NCI-H2107 (cell line): ENCODE measurements around the gene TSPEAR.

Experiments
- DNase-seq: peaks from one replicate; lab custom pipeline; 2025; lab: John Stamatoyannopoulos, UW

The TSPEAR gene

DNA sequence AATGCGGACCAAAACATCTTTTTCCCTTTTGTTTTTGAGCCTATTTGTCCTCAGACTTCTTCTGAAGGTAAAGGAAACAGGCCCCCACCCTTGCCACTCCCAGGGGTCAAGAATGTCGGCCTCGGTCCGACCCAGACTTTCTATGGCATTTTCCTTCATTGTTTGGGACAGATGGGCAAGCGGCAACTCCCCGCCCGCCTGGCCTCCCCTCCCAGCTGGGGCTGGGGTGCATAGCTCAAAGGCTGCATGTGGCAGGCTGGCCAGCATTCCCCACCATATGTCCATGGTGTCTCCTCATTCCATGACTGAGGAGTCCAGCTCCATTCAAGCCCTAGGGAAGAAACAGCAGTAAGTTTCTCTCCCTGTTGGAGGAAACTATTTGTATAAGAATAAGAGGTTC, 29.4 kb upstream of the TSPEAR start:
- no peak for DNase-seq

GRCh38 chr21:44739316-44739715, 27.9 kb upstream of the TSPEAR start:
- no peak for DNase-seq

DNA sequence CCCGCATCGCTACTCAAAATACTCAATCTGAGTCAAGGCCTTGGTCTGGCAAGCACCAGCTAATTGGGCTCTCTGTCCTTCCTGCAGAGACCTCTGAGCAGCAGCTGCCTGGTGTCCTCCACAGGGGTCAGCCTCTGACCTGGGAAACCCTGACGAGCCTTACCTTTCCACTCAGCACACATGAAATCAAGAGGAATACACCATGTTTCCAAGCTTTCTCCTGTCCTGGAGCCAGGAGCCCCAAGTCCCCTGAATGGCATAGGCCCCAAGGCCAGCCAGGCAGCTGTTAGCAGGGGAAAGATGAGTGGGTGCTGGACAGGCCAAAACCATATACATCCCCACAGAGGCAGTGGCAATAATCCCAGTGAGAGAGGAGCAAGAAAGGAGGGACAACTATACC, 27.2 kb upstream of the TSPEAR start:
- no peak for DNase-seq

DNA sequence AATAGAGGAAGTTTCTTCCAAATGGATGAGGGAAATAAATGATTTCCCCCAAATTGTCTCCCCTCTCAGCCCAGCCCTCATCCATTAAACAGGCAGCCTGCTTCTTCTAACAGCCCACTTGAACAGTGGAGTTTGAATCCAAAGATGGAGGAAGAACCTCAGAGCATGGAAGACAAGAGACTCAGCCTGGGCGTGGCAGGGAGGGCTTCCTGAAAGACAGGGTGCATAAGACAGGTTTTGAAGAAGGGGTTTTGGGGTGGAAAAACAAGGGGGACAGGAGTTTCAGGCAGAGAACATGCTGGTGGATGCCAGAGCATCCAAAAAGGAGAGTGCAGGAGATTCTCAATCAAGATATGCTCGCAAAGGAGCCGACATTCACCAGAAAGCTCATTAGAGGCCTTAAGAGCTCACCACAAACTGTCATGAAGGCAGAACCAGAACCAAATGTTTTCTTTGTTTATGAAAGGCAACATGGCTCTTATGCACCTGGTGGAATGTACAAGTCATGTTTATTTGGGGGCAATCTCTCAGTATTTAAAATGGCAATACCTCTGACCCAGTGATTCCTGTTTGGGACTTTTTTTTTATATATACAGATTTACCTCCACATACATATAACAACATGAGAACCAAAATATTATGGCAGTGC, 26.5 kb upstream of the TSPEAR start:
- no peak for DNase-seq

DNA sequence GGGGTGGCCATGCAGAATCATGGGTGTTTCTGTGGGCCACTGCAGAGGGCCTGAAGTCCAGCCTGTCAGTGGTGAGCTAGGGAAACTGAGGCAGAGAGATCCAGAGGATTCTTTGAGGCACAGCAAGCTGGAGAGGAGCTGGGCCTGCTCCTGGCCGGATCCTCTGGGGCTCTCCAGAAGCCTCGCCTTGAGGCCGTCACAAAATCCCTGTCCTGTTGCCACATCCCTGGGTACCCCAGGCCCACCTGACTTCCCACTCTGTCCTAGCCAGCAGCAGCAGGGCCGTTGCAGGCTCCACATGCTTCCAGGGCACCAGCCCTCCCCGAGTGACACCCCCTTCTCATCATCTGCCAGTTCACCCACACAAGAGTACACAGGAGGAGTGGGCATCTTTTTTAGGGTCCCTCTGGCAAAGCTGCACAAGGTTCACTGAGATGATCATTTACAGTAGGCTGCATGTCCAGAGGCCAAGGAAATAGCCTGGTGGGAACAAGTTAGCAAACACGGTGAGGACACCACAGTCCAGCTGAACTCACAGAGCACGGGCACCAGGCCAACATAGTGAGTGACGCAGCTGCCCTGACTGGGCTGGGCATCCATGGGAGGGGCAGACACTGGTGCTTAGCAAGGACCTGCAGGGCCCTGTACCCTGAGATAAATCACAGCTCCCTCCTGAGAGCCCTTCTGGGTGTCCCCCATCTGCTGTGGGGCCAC, 25.1 kb upstream of the TSPEAR start:
- peak; percentile 9 for DNase-seq

GRCh38 chr21:44735821-44736220, 24.4 kb upstream of the TSPEAR start:
- no peak for DNase-seq

DNA sequence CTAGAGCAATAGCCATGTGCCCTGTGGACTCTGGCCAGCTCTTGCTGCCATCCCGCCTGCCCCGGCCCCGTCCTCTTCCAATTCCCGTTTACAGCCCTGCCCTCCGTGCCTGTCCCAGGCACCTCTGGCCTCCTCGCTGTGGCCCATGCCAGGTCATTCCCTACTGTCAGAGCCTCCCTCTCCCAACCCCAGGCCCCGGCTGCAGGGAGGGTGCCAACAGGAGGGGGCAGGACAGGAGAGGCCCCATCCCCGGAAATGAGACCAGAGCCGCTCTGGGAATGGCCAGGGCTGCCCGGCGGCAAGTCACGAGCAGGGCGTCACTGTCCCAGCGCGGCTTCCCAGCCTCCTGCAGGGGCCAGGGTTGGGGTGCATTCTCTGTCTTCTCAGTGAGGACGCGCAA, 23.5 kb upstream of the TSPEAR start:
- no peak for DNase-seq

DNA sequence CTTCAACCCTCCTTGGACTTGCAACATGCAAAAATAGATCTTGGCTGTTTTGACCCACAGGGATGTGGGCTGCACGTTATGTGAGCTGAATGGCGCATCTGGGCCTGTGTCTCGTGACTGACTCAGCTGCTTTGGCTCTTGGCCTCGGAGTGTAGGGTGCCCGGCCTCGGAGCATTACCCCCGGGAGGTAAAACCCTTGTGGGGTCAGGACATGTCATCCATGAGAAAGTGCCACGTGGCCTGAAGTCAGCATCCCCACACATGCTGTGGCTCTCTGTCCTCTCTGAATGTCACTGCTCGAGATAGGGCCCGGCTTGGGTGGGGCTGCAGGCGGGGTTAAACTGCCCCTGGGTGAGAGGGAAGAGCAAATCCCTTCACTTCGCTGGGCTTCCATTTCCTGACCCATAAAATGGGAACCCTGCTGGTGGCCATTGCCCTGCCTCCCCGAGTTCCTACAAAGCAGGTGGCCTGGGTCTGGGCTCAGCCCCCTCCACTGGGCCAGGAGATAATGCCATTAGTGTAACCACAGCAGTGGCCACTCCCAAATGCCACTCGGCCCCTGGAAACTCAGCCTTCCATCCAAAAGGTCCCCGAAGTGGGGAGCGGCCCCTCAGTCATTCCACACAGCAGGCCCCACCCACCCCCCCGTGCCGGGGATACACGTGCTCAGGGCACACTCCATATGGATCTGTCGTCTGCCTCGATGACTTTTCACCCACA, 22.8 kb upstream of the TSPEAR start:
- no peak for DNase-seq

DNA sequence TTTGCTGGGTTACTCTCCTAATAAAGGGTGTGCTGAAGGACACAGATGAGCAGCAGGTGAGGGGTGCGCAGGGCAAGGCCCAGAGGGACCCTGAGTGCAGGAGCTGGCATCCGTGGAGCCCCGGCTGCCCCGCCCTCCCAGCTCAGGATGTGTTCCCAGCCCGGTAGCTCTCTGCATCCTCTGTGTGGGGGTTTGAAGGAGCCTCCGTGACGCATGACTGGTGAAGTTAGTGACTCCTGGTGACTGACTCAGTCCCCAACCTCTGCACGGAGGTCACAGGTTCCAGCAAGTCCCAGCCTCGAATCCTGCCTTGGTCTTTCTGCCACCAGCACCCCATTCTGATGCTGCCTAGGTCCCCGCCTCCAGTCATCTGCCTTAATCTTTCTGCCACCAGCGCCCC, 21.6 kb upstream of the TSPEAR start:
- no peak for DNase-seq

- DNase-seq, result no peak
These were observed 20.9 kb upstream of the TSPEAR start for GRCh38 chr21:44732263-44732662.

DNA sequence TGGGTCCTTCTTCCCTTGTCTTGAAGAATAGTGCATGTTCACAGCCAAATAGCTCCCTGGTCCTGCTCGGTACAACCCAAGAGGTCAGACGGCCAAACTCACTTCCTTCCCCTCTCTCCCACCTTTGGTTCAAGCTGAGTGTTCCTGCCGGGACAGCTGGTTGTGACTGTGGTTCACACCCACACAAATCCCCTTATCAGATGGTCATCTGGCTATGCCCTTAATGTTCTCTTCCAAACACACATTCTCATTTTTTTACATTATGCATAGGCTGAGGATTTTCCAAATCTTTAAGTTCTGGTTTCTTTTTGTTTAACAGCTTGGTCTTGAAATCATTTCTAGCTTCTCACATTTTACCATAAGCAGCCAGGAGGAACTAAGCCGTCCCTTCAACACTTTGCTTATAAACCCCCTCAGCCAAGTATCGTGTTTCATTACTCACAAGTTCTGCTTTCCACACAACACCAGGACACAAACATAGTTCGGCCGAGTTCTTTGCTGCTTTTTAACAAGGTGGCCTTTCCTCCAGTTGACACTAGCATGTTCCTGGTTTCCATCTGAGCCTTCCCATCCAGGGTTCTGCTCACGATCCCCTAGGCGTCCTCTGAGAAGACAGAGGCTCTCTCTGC, 19.7 kb upstream of the TSPEAR start:
- DNase-seq, result no peak

- no peak for DNase-seq
These were observed 18.6 kb upstream of the TSPEAR start for GRCh38 chr21:44730028-44730395.

DNA sequence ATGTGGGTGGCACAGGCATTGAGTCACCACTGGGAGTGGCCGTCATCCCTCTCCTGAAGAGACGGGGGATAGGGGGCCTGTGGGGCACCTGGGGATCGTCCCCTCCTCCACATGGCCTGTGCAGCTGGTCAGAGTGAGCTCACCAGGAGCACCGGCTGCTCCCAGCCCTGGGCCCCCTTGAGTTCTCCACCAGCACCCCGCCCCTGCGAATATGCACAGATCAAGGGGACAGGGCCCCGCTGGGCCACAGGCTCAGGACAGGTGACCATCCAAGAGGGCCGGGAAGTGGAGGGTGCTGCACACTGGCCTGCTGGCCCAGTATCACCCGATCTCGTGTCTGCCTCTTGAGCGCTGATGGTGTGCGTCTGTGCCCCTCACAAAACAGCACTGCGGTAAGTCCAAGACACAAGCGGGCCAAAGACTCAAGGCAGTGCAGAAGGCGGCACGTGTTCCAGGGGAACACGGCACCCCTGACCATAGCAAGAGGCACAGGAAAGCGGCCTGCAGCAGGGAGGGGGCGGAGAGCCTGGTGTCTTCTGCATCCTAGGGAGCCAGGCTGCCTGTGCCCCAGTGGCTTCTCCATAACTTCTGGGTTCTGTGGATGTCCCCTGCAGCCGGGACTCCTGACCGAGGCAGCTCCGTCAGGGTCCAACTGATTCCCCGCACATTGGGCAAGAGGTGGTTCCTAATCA, 18.1 kb upstream of the TSPEAR start:
- no peak for DNase-seq

GRCh38 chr21:44728716-44729115, 17.3 kb upstream of the TSPEAR start:
- no peak for DNase-seq

GRCh38 chr21:44727757-44728156, 16.4 kb upstream of the TSPEAR start:
- no peak for DNase-seq

- DNase-seq, result no peak
These were observed 15.9 kb upstream of the TSPEAR start for GRCh38 chr21:44727321-44727720.

DNA sequence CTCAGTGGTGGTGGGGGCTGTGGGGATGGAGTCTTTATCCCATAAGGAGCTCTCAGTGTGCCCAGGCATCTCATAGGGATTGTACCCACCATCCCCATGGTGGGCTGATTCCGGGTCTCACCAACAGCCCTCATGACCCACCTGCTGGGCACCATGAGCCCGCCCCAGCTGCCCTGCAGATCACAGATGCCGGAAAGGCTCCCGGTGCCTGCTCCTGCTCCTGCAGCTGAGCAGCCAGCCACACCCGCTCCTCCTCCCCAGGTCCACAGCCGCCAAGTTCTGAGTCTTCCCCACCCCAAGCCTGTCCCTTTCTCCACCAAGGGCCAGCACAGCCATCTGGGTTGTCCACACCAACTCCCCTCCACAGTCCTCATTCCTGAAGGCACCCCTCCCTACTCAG, 15.5 kb upstream of the TSPEAR start:
- DNase-seq, result no peak

DNA sequence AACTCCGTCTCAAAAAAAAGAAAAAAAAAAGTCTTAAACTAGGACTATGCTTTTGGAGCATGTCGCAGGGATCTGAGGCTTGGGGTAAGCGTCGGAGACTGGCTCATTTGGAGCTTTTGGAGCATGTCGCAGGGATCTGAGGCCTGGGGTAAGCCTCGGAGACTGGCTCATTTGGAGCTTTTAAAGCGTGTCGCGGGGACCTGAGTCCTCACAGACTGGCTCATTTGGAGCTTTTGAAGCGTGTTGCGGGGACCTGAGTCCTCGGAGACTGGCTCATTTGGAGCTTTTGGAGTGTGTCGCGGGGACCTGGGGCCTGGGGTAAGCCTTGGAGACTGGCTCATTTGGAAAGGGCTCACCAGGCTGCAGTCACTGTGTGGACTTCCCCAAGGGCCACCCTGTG, 13.6 kb upstream of the TSPEAR start:
- no peak for DNase-seq

GRCh38 chr21:44724196-44724595, 12.8 kb upstream of the TSPEAR start:
- no peak for DNase-seq

DNA sequence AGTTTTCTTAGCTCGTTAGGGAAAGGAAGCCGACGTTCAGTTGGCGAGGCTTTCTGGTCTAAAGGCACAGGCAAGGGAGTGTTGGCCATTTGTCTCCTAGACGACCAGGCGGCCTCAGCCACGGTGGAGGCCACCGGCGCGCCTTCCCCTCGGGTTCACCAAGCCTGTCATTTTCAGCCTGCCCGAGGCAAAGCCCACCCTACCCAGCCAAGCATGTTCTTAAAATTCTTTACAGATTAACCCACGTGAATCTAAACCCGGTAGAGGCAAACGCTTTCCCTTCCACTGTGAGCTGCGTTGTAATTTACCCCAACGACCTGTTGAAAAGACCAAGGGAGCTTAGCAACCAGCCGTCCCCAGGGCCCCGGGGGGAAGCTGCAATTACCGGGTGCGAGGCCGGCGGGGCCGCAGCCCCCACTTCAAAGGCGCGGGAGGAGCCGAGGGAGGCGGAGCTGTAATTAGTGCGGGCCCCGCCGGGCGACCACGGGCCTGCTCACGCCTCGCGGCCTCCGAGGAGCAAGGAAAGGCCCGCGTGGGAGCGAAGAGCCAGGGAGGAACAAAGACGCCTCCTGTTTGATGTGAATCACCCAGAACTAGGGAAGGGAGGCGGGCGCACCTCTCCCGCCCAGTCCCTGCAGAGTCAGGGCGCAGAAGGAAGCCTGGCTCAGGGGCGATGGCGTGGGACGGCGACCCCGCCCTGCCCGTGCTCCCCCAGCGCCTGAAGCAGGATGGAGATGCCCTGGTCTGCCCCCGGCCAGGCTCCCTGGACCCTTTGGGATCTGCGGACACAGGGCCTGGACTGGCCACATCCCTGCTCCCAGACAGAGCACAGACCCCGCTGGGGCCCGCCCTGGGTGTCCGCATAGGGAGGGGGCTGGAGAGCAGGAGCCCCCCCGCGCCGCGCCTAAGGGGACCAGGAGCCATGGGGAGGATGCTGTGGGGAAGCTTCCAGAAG, 12.1 kb upstream of the TSPEAR start:
- no peak for DNase-seq

GRCh38 chr21:44722731-44723130, 11.4 kb upstream of the TSPEAR start:
- no peak for DNase-seq
